ENCODE data around the gene LMAN1.

The LMAN1 gene

DNA sequence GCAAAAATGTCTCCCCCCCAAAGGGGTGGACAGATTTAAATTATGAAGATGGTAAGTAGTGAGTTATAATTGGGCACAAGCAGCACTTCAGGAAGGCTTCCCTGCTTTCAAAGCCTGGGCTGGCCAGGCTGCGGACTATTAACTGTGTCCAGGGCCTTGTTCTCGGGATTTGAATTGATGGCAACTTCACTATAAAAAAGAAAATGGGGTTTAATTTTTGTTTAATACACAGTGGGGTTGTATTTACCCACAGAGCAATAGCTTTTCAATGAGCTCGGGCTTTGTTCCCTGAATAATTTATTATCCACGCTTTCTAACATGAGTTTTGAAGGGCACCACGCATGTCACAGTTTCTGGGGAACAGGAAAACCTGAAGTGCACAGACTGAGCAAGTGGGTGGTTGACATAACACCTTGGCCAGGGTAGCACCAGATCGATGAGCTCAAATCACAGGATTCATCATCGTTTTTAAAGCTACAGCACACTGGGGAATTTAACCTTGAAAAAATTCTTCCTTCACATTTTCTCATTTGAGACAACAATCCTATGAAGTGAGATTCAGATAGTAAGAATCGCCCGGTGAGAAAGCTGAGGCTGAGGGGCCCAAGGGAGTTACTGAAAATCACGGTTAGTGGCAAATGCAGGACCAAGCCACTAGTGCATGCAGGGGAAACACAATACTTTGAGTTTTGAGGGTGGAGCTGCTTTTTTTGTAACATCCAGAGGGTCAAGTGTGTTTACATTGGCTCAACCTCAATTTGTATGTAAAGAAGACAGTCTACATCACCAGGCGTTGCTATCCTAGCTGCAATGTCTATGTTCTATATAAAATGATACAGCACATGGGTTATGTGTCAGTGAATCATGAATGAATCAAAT lies 28.9 kb upstream of the LMAN1 start:
- FAIRE-seq (no peak), DNase-seq (ENCODE audit: insufficient read length, low spot score) (no peak)
- TF ChIP-seq, protein P1, sequence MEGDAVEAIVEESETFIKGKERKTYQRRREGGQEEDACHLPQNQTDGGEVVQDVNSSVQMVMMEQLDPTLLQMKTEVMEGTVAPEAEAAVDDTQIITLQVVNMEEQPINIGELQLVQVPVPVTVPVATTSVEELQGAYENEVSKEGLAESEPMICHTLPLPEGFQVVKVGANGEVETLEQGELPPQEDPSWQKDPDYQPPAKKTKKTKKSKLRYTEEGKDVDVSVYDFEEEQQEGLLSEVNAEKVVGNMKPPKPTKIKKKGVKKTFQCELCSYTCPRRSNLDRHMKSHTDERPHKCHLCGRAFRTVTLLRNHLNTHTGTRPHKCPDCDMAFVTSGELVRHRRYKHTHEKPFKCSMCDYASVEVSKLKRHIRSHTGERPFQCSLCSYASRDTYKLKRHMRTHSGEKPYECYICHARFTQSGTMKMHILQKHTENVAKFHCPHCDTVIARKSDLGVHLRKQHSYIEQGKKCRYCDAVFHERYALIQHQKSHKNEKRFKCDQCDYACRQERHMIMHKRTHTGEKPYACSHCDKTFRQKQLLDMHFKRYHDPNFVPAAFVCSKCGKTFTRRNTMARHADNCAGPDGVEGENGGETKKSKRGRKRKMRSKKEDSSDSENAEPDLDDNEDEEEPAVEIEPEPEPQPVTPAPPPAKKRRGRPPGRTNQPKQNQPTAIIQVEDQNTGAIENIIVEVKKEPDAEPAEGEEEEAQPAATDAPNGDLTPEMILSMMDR (IDR thresholded peaks at IDR 0.05; ENCODE audit: insufficient read depth, missing control alignments): no peak

DNA sequence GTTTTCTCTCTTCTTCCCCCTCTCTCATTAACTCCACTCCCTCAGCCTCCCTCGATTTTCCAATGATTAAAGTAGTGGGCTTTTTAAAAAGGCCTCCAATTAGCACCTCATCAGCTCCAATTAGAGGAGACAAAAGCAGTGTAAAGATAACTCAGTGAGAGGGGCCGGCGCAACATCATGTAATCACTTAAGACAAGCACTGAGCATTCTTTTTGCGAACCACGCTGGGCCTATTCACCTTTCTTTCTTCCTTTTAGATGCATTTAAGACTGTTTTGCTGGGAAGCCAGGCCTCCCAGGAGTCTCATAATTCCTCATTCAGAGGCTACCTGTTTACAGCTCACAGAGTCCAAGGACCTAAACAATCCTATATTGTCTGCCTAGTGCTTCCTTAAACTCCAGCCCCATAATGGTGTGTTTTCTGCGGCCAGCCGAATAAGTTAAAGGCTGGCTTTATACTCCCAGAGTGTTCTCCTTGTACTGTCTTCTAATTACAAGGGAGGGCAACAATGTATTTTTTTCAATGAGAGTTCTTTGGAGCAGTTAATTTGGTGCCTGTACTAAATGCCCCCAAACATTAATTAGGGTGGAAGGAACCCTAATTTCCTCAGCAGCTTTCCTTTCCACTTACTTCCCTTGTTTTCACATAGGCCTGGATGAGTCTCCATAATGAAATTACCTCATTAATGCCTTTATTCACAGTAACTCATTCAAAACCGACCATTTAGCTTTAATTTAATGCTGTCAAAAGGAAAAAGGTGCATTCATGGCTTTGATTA lies 28.0 kb upstream of the LMAN1 start:
- DNase-seq (ENCODE audit: insufficient read length, low spot score): no peak
- TF ChIP-seq, protein P1 (IDR thresholded peaks at IDR 0.05; ENCODE audit: insufficient read depth, missing control alignments): no peak
- no peak for FAIRE-seq

DNA sequence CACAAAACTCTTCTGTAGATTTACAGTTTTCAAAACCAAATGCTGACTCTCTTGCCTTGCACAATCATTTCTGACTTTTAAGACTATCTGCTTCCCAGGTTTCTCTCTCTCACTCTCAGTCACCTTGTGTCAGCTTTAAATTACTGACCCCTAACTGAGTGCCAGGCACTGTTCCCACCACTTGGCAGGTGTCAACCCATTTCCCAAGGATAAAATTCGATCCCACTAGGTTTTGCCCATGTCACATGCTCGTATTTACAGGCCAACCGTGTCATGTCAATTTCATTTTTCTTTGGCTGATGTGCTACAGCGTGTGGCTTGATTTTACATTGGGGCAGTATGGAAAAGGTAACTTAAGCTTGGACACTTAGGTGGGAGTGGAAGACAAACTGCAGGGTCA lies 26.1 kb upstream of the LMAN1 start:
- FAIRE-seq: no peak
- TF ChIP-seq, protein P1 (IDR thresholded peaks at IDR 0.05; ENCODE audit: insufficient read depth, missing control alignments): no peak
- DNase-seq (ENCODE audit: insufficient read length, low spot score): no peak

DNA sequence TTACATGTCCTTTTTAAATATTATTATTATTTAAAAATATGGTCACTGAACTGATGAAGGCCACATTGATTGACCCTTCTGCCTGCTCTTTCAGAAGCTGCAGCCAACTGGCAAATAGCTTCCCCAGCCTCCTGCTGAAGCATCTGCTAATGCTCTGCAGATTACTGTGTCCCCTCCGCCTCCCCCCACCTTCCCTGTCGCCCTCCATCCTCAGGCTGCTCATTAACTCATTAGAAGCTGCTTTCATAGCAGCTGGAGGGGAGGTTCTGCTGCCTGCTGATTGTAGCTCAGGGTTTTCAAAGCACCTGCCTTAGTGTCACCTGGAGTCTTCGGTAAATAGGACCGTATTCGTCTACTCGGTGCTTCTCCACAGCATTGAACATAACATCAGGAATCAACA lies 24.8 kb upstream of the LMAN1 start:
- DNase-seq (ENCODE audit: insufficient read length, low spot score) (peak; percentile 96), FAIRE-seq (peak; percentile 100)
- TF ChIP-seq, protein P1 (IDR thresholded peaks at IDR 0.05; ENCODE audit: insufficient read depth, missing control alignments): no peak

DNA sequence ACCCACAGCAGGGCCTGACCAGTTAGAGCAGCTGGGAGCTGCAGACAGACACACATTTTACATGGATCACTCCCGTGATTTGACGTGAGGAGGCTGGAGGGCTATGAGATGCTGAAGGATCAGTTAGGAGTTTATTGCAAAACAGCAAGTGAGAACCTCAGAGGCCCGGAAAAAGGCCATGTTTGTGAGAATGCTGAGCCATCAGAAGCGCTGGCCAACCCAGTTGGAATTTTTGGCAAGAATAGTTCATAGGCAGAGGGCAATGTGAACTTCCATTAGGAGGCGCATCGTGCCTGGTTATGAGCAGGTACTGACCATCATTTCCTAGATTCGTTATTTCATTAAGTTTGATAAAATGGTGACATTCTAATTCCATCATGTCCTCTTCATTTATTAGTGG lies 23.3 kb upstream of the LMAN1 start:
- no peak for FAIRE-seq
- TF ChIP-seq, protein P1 (IDR thresholded peaks at IDR 0.05; ENCODE audit: insufficient read depth, missing control alignments): no peak
- DNase-seq (ENCODE audit: insufficient read length, low spot score): no peak

DNA sequence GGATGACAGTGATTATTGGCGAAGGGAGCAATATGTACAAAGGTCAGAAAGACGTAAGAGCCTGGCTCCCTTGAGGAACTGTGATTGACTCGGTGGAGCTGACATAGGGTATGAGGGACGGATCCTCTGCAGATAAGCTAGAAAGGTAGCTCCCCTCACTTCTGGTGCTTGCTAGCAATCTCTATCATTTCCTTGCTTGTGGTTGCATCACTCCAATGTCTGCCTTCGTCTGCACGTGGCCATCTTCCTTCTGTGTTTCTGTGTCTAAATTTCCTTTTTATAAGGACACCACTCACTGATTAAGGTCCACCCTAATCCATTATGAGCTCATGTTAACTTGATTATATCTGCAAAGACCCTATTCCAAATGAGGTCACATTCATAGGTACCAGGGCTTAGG lies 22.9 kb upstream of the LMAN1 start:
- DNase-seq (ENCODE audit: insufficient read length, low spot score): no peak
- FAIRE-seq: no peak
- TF ChIP-seq, protein P1 (IDR thresholded peaks at IDR 0.05; ENCODE audit: insufficient read depth, missing control alignments): no peak
